ENCODE results near the gene TRAF2. TPM values are rescaled to one million over a fixed set of nuclear protein-coding genes. Genes with fewer than 3 reads are reported as not detected.

The TRAF2 gene
- total and polyA plus RNA-seq, 2 of the 13 experiments (the other 11 are each of a cell fraction or from before 2014, with no cell fraction given), result 12.4 to 13.6 TPM

GRCh38 chr9:136838314-136839228 is 47.7 kb upstream of the TRAF2 start (continued):
- no peak for TF ChIP-seq MLXIP (CRISPR knock-in tag; IDR thresholded peaks at IDR 0.05; ENCODE audit: borderline replicate concordance)
- peak; percentile 89 for TF ChIP-seq AGO2 (optimal IDR thresholded peaks at IDR 0.05; ENCODE audit: low read depth, low read length)
- TF ChIP-seq ZNF7 (CRISPR knock-in tag; IDR thresholded peaks at IDR 0.05), result no peak
- TF ChIP-seq ZNF362 (CRISPR knock-in tag; IDR thresholded peaks at IDR 0.05; ENCODE audit: borderline replicate concordance), result no peak
- no peak for TF ChIP-seq ZNF557 (CRISPR knock-in tag; IDR thresholded peaks at IDR 0.05)
